Measurements from ENCODE around the gene KRABD2.
"Not testable (repeated sequence)": the region's sequence is repeated elsewhere in the genome, so short reads cannot be mapped to it uniquely, and the experiment has no call there.

Gene KRABD2

DNA sequence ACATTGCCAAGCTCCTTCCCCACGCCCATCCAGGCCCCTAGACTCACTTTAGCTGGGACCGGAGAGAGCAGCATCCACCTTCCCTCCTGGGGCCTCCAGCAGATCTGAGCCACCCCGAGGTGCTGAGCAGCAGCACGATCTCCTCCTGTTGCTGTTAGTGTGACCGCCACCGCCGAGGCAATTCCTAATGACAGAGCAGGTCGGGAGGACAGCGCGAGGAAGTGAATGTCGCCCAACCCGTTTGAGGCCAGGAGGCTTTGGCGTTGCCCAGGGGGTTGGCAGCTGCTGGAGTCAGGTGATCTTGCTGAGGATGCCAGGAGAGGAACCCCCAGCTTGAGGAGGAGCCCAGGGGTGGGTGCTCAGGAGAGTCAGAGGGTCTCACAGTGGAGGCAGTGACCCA is 21.1 kb upstream of the KRABD2 start, which contains the start of gene RNF222:
Gene RNF222 (minus strand): TSS at position 192 of the 400 bp plus-strand sequence. CDS start 4,366 bp downstream, outside the sequence.
- Histone ChIP-seq H3K4me2 (no peak within 1 kb of the TSS), H2AFZ (no peak within 1 kb of the TSS), H3K9me2 (ENCODE audit: insufficient read depth) (no peaks in the 10 kb centered on the region), H3K27ac (ENCODE audit: low read depth) (no peak within 1 kb of the TSS), H3K27me3 (ENCODE audit: insufficient read depth) (no peaks in the 10 kb centered on the region), H3K79me2 (replicated peaks; ENCODE audit: insufficient read depth) (no peaks in the 10 kb centered on the region), H3K4me1 (ENCODE audit: insufficient read depth) (no peaks in the 10 kb centered on the region), H4K20me1 (replicated peaks; ENCODE audit: insufficient read depth) (no peaks in the 10 kb centered on the region), H3F3A (replicated peaks; ENCODE audit: low read depth) (no peaks in the 10 kb centered on the region; the same call in 1 of the 2 replicates), H3K4me3 (no peak within 1 kb of the TSS), H3K36me3 (ENCODE audit: insufficient read depth) (no peaks in the 10 kb centered on the region)
- H3K9me3 Mint-ChIP-seq: no peaks in the 10 kb centered on the region
- no peak within 1 kb of the TSS for H3K27ac Mint-ChIP-seq
- DNase-seq (ENCODE audit: low spot score) (no peak), ATAC-seq (no peak)
- peaks cover 2% of the 10 kb centered on the region for H3K27me3 Mint-ChIP-seq (ENCODE audit: insufficient read depth, low read depth, poor library complexity)
- no peak within 1 kb of the TSS for H3K4me3 Mint-ChIP-seq
- no peaks in the 10 kb centered on the region for H3K36me3 Mint-ChIP-seq (ENCODE audit: low read depth)
- TF ChIP-seq POLR2AphosphoS5 (IDR thresholded peaks at IDR 0.05; ENCODE audit: low read depth) (no peak), CREB1 (CRISPR knock-in tag; IDR thresholded peaks at IDR 0.05; ENCODE audit: low read depth) (no peak), EZH2phosphoT487 (IDR thresholded peaks at IDR 0.05; ENCODE audit: unreplicated experiment) (no peak), NANOG (IDR thresholded peaks at IDR 0.05; ENCODE audit: borderline replicate concordance) (no peak), EZH2 (IDR thresholded peaks at IDR 0.05; ENCODE audit: low read depth, unreplicated experiment) (no peak)
- TF ChIP-seq, protein P1, sequence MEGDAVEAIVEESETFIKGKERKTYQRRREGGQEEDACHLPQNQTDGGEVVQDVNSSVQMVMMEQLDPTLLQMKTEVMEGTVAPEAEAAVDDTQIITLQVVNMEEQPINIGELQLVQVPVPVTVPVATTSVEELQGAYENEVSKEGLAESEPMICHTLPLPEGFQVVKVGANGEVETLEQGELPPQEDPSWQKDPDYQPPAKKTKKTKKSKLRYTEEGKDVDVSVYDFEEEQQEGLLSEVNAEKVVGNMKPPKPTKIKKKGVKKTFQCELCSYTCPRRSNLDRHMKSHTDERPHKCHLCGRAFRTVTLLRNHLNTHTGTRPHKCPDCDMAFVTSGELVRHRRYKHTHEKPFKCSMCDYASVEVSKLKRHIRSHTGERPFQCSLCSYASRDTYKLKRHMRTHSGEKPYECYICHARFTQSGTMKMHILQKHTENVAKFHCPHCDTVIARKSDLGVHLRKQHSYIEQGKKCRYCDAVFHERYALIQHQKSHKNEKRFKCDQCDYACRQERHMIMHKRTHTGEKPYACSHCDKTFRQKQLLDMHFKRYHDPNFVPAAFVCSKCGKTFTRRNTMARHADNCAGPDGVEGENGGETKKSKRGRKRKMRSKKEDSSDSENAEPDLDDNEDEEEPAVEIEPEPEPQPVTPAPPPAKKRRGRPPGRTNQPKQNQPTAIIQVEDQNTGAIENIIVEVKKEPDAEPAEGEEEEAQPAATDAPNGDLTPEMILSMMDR (conservative IDR thresholded peaks at IDR 0.05; ENCODE audit: low read depth in 2 of 2): no peak
- TF ChIP-seq, protein P2, sequence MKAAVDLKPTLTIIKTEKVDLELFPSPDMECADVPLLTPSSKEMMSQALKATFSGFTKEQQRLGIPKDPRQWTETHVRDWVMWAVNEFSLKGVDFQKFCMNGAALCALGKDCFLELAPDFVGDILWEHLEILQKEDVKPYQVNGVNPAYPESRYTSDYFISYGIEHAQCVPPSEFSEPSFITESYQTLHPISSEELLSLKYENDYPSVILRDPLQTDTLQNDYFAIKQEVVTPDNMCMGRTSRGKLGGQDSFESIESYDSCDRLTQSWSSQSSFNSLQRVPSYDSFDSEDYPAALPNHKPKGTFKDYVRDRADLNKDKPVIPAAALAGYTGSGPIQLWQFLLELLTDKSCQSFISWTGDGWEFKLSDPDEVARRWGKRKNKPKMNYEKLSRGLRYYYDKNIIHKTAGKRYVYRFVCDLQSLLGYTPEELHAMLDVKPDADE (IDR thresholded peaks at IDR 0.05): no peak
- H3K4me1 Mint-ChIP-seq: no peaks in the 10 kb centered on the region

DNA sequence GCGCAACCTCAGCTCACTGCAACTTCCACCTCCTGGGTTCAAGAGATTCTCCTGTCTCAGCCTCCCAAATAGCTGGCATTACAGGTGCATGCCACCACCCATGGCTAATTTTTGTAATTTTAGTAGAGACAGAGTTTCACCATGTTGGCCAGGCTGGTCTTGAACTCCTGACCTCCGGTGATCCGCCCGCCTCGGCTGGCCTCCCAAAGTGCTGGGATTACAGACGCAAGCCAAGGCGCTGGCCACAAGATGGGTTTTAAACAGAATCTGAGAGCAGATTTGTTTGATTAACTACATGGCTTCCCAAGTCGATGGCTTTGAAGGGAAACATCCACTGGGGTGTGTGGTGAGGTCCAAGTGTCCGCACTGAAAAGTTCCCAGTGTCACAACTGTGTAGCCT is 18.0 kb upstream of the KRABD2 start:
- DNase-seq (ENCODE audit: low spot score); ATAC-seq; H3K27me3 ChIP-seq (ENCODE audit: insufficient read depth); H3K4me1 ChIP-seq (ENCODE audit: insufficient read depth); H4K20me1 ChIP-seq (replicated peaks; ENCODE audit: insufficient read depth); H3K36me3 Mint-ChIP-seq (ENCODE audit: low read depth); H3K4me2 ChIP-seq; H2AFZ ChIP-seq; H3K27ac Mint-ChIP-seq; H3K36me3 ChIP-seq (ENCODE audit: insufficient read depth); H3F3A ChIP-seq (replicated peaks; ENCODE audit: low read depth); H3K9me2 ChIP-seq (ENCODE audit: insufficient read depth); H3K9me3 Mint-ChIP-seq; H3K27me3 Mint-ChIP-seq (ENCODE audit: insufficient read depth, low read depth, poor library complexity); H3K4me1 Mint-ChIP-seq; H3K4me3 Mint-ChIP-seq; H3K4me3 ChIP-seq; H3K79me2 ChIP-seq (replicated peaks; ENCODE audit: insufficient read depth); H3K27ac ChIP-seq (ENCODE audit: low read depth): not testable (repeated sequence)

All from GM23338 (cell line).